HUES48 (cell line): Measurements from ENCODE around the gene DDR2.

Source experiments
- H3K27ac ChIP-seq: one replicate; pipeline ENCODE4 v1.7.0; 2013; ENCODE audit warnings: low read depth, low read length, inconsistent platforms
- H3K27me3 ChIP-seq: 2 replicates; pipeline ENCODE4 v1.6.1; 2013; ENCODE audit warnings: mild to moderate bottlenecking, low read length; ENCODE audit not compliant: control insufficient read depth, insufficient read depth
- H3K36me3 ChIP-seq: 2 replicates; pipeline ENCODE4 v1.6.1; 2013; ENCODE audit warnings: low read length; ENCODE audit not compliant: control insufficient read depth, insufficient read depth
- H3K4me1 ChIP-seq: 2 replicates; pipeline ENCODE4 v1.6.1; 2013; ENCODE audit warnings: mild to moderate bottlenecking, low read length; ENCODE audit not compliant: control insufficient read depth, insufficient read depth
- H3K4me3 ChIP-seq: 2 replicates; pipeline ENCODE4 v1.5.1; 2013; ENCODE audit warnings: mild to moderate bottlenecking, low read depth, low read length
- H3K9ac ChIP-seq: 2 replicates; pipeline ENCODE4 v1.6.1; 2013; ENCODE audit warnings: mild to moderate bottlenecking, low read depth, low read length, moderate library complexity
- H3K9me3 ChIP-seq: 2 replicates; pipeline ENCODE4 v1.6.1; 2013; ENCODE audit warnings: low read length; ENCODE audit not compliant: control insufficient read depth, insufficient read depth

The DDR2 gene

DNA sequence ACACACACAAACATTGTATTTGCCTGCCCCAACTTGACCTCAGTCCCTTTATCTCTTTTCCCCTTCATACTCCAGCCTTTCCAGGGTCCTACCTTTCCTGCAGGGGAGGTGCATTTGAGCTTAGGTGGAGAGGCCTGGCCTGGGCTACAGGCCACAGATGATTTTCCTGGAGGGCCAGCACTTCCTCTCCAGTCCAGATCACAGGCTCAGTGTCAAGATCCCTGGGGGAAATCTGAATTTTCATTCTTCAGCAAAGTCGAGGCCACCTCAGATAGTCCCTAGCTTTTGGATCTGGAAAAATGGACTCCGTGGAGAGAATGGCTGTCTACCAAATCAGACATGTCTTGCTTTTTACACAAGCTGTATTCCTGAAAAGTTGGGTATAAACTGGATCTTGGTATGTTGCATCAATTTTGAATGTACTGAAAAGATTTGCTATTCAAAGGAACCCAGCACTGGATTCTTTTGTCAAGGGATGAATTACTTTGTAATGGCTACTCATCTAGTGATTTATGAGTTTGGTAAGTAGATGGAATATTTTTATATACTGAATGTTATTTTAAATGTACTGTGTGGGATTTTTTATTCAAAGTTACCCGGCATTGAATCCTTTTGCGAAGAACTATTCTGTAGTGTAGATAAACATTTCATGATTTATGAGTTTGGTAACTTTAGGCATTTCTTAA, 78.7 kb downstream of the DDR2 start:
- H3K27me3 ChIP-seq, result no peaks in the 10 kb centered on the region
- no peak overlapping the region for H3K9ac ChIP-seq
- H3K9me3 ChIP-seq, result no peaks in the 10 kb centered on the region
- H3K27ac ChIP-seq, result no peak overlapping the region
- H3K4me1 ChIP-seq, result no peaks in the 10 kb centered on the region
- no peaks in the 10 kb centered on the region for H3K36me3 ChIP-seq
- no peak overlapping the region for H3K4me3 ChIP-seq

DNA sequence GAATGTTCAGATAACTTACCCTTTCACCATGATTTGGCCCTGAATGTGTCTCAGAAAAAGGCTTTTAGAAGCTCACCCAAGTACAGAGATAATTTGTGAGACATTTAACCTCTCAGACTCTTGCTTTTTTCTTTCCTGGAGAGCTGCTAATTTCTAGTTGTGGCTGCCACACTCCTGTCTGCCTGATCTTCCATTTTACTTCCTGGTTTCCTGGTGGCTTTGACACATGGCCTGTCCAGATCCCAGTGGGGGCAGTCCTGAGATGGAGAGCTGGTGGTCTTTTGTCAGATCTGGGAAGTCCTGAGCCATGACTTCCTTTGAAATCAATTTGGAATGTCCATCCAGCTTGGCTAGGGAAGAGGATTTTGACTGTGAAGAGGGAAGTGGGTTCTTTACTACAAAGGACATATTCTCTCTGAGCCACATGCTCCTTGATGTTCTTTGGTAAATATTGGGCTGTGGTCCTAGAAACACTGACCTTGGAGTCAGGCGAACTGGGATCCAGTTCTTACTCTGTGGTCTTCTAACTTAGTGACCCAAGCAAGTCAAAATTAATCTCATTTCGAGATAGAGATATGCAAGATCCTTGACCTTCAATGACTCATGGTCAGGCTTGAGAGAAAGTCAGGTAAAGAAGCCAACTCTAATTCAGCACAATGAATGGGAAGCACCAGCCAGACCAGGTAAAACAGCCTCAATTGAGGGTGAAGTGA, 80.2 kb downstream of the DDR2 start:
- Histone ChIP-seq H3K9ac (no peak overlapping the region), H3K27ac (no peak overlapping the region), H3K36me3 (no peaks in the 10 kb centered on the region), H3K4me3 (no peak overlapping the region), H3K9me3 (no peaks in the 10 kb centered on the region), H3K4me1 (no peaks in the 10 kb centered on the region), H3K27me3 (no peaks in the 10 kb centered on the region)

DNA sequence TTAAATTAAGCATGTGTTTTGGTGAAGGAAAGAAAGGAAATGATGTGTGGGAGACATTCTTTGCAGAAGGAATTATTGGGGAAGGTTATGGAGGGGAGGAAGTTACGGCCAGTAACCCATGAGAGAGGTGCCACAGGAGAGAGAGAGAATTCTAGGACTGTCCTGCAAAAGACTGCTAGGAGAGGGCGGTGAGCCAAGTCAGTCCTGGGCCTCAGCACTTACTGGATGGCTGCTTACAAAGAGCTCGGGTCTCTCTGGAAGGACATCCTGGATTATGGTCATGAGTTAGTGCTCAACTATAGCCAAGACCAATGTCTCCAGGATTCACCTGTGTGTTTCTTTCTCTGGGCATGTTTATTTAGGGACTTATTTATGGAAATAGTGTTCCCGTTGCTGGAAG, 83.9 kb downstream of the DDR2 start:
- Histone ChIP-seq H3K27me3 (no peaks in the 10 kb centered on the region), H3K9me3 (no peaks in the 10 kb centered on the region), H3K9ac (no peak overlapping the region), H3K36me3 (no peaks in the 10 kb centered on the region), H3K27ac (no peak overlapping the region), H3K4me1 (no peaks in the 10 kb centered on the region), H3K4me3 (no peak overlapping the region)

DNA sequence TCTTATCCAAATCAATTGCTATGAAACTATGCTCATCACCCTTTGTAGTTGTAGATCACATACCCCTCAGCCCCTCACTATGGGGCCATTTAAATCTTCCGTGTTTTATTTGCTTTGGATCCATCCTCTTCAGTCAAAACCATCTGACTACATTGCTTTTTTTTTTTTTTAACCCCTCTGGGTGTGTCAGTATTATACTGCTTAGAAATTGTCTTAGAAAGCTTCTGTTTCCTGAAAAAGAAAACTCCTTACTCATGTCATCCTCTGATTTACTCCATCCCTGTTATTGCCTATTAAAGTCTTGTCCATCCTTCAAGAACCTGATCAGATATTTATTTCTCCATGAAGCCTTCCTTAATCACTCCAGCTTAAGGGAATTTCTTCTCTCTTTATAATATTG, 84.3 kb downstream of the DDR2 start:
- no peak overlapping the region for H3K9ac ChIP-seq
- H3K27me3 ChIP-seq, result no peaks in the 10 kb centered on the region
- no peak overlapping the region for H3K27ac ChIP-seq
- H3K4me1 ChIP-seq, result no peaks in the 10 kb centered on the region
- H3K36me3 ChIP-seq, result no peaks in the 10 kb centered on the region
- H3K9me3 ChIP-seq, result no peaks in the 10 kb centered on the region
- H3K4me3 ChIP-seq, result no peak overlapping the region

DNA sequence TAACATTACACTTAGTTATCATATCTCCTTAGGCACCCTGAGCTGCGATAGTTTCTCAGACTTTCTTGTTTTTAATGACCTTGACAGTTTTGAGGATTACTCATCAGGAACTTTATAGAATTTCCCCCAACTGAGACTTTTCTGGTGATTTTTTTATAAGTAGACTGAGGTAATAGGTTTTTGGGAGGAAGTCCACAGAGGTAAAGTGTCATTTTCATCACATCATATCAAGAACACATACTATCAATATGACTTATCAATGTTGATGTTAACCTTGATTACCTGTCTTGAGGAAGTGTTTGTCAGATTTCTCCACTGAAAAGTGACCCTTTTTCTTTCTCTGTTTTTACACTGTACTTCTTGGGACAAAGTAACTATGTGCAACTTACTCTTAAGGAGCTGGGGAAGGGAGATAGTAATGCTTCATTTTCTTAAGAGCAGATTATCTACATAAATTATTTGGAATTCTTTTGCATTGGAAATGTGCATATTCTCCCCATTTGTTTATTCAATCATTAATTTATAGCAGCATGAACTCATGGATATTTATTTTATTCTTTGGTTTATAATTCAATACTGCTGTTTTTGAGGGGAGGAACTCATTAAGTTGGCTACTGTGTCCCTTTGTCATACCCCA, 85.4 kb downstream of the DDR2 start:
- Histone ChIP-seq H3K4me3 (no peak overlapping the region), H3K27ac (no peak overlapping the region), H3K4me1 (no peaks in the 10 kb centered on the region), H3K9ac (no peak overlapping the region), H3K36me3 (no peaks in the 10 kb centered on the region), H3K9me3 (no peaks in the 10 kb centered on the region), H3K27me3 (no peaks in the 10 kb centered on the region)

DNA sequence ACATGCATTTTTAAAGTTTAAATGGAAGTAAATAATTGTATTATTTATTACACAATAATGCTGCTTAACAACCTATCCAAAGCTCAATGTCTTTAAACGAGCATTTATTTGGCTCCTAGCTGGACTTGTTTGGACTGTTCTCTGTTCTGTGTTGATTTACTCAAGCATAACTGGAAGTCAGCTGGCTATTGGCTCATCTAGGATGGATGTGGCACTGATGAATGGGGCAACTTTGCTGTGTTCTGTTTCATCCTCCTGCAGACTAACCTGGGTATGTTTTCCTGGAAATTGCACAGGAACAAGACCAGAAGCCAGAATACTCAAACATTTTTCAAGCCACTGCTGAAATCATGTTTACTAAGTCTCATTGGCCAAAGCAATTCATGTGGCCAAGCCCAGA, 87.4 kb downstream of the DDR2 start:
- Histone ChIP-seq H3K4me3 (no peak overlapping the region), H3K36me3 (no peaks in the 10 kb centered on the region), H3K9ac (no peak overlapping the region), H3K9me3 (no peaks in the 10 kb centered on the region), H3K4me1 (no peaks in the 10 kb centered on the region), H3K27ac (no peak overlapping the region), H3K27me3 (no peaks in the 10 kb centered on the region)

DNA sequence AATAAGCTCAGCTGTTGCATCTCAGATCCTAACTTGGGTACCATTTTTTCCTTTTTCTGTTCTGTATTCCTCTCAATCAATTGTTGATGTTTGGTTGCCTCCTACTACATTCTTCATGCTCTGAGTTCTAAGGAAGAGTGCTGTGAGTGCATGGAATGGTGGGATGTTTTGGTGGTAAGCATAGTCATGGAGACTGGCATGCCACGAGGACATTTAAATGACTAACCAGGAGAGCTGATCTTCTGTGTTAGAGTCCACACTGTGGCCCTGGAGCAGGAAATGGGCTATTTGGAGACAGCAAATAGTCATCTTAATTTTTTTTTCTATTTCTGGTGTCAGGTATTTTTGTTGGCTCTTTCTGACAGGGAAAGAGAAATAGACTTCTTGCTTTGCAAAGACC, 88.7 kb downstream of the DDR2 start:
- no peak overlapping the region for H3K9ac ChIP-seq
- no peak overlapping the region for H3K27ac ChIP-seq

DNA sequence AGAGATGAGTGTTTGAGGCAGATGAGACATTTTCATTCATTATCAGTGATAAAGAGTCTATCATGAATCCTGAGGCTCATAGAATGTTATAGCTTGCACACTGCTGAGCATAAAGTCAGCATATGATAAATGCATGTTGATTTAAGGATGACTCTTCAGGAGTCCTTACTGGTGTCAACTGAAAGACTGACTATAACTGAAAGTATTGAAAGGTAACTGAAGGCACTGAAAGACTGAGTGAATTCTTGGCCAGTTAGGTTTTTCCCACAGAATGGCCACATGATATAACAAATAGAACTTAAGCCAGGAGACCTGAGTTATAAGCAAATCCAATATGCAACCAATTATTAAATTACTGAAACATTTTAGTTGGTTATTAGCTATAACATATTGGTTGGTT, 89.2 kb downstream of the DDR2 start:
- Histone ChIP-seq H3K36me3 (no peaks in the 10 kb centered on the region), H3K4me3 (no peak overlapping the region), H3K9ac (no peak overlapping the region), H3K4me1 (no peaks in the 10 kb centered on the region), H3K27me3 (no peaks in the 10 kb centered on the region), H3K27ac (no peak overlapping the region), H3K9me3 (no peaks in the 10 kb centered on the region)

More for the DNA sequence above, 88.7 kb downstream of the DDR2 start:
- H3K4me1 ChIP-seq, result no peaks in the 10 kb centered on the region
- H3K4me3 ChIP-seq, result no peak overlapping the region
- H3K36me3 ChIP-seq, result no peaks in the 10 kb centered on the region
- no peaks in the 10 kb centered on the region for H3K27me3 ChIP-seq
- H3K9me3 ChIP-seq, result no peaks in the 10 kb centered on the region

DNA sequence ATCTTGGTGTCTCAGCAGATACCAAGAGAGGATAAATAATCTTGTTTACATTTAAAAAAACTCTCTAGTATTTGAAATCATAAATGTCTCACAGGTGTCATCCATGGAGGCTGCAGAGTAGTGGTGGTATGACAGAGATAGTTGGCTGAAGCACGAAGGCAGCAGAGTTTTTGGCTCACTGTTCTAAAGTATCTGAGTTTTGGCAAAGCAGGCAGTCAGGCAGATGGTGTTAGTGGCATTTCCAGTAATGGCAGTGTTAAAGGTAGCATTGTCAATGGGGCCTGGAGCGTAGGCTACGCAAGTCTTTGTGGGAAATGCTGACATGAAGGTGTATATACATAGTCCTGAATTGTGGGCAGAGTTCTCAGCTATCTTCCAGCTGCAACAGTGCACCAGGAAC, 89.8 kb downstream of the DDR2 start:
- no peak overlapping the region for H3K4me3 ChIP-seq
- no peaks in the 10 kb centered on the region for H3K9me3 ChIP-seq
- H3K36me3 ChIP-seq, result no peaks in the 10 kb centered on the region
- no peaks in the 10 kb centered on the region for H3K27me3 ChIP-seq
- no peaks in the 10 kb centered on the region for H3K4me1 ChIP-seq
- H3K27ac ChIP-seq, result no peak overlapping the region
- no peak overlapping the region for H3K9ac ChIP-seq

DNA sequence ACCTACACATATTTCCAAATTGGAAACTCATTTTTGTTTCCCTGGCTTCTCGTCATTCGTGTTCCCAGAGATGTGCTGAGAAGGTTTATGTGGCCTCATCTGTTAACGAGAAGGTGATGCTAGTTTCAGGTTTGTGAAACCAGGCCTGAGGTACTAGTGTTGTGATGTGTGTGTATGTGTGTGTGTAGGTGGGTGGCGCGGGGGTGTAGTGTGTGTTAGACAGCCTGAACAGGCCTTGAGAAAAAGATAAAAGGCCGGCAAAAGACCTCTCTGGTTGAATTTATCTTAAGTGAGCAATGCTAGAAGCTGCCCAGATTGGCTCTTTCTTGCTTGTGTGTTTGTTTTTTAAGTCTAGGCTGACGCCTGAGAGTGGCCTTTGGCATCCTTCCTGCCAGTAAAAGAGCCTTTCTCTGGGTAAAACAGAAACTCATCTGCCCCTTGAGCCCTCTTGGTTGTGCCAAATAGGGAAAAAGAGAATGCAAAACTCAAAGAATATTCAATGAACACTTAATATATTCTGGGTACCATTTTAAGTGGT, 92.4 kb downstream of the DDR2 start:
- H3K4me3 ChIP-seq, result no peak overlapping the region
- no peaks in the 10 kb centered on the region for H3K27me3 ChIP-seq
- no peak overlapping the region for H3K9ac ChIP-seq
- no peak overlapping the region for H3K27ac ChIP-seq
- no peaks in the 10 kb centered on the region for H3K9me3 ChIP-seq
- H3K36me3 ChIP-seq, result no peaks in the 10 kb centered on the region
- no peaks in the 10 kb centered on the region for H3K4me1 ChIP-seq

DNA sequence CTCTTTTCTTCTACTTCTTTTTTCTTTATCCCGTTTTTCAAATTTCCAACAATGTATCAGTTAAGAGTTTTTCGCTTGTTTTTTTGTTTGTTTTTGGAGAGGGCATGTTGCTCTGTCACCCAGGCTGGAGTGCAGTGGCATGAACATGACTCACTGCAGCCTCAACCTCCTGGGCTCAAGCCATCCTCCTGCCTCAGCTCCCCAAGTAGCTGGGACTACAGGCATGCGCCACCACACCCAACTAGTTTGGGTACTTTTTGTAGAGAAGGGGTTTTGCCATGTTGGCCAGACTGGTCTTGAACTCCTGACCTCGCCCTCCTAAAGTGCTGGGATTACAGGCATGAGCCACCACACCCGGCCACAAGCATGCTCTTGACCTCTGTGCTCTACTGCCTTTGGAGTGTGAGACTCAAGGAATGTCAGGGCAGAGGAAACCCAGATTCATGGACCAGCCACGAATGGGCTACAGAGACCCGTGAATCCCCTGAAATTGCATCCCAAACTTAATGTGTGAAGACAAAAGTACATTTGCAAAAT, 93.1 kb downstream of the DDR2 start:
- Histone ChIP-seq H3K9ac (no peak overlapping the region), H3K27ac (no peak overlapping the region), H3K4me1 (no peaks in the 10 kb centered on the region), H3K27me3 (no peaks in the 10 kb centered on the region), H3K9me3 (no peaks in the 10 kb centered on the region), H3K4me3 (no peak overlapping the region), H3K36me3 (no peaks in the 10 kb centered on the region)
